Panc1 (cell line): ENCODE data around the gene CBX8. TPM values are rescaled to one million over a fixed set of nuclear protein-coding genes. Genes with fewer than 3 reads are reported as not detected.

Experiments used
- ATAC-seq: fragments of 200-7000 bp; cut with Tn5 transposase; 2 replicates; pipeline ENCODE4 v1.9.1; 2020; ENCODE audit warnings: mild to moderate bottlenecking, moderate library complexity
- BruUV-seq: library from RNA; stranded (reverse); fragments of 400-500 nt; replicated peaks from 2 replicates; lab custom pipeline; 2021; lab: Mats Ljungman, UMichigan
- CTCF ChIA-PET: fragments of 300-600 bp; sonication (Branson Sonifier 250); formaldehyde crosslinking; loops from one replicate; lab custom pipeline; 2022; ENCODE audit warnings: antibody characterized with exemption; lab: Charles Lee
- POLR2A ChIA-PET: fragments of 300-600 bp; sonication (Branson Sonifier 250); formaldehyde crosslinking; loops from one replicate; lab custom pipeline; 2022; ENCODE audit warnings: antibody characterized with exemption; lab: Charles Lee
- DNase-seq: peaks from one replicate; pipeline ENCODE4 v3.0.0-alpha.2; 2010; ENCODE audit warnings: low read depth, low spot score
- H3K27ac ChIP-seq: 2 replicates; pipeline ENCODE4 v1.5.1; 2011; ENCODE audit warnings: mild to moderate bottlenecking, low read length, inconsistent platforms
- H3K27me3 ChIP-seq: fragments of 200-500 bp; sonication (Bioruptor generic); 2 replicates; pipeline ENCODE4 v1.6.0; 2014; ENCODE audit warnings: low read length, inconsistent platforms; ENCODE audit not compliant: control insufficient read depth, insufficient read depth
- H3K36me3 ChIP-seq: fragments of 200-500 bp; sonication (Bioruptor generic); 2 replicates; pipeline ENCODE4 v1.5.1; 2014; ENCODE audit warnings: inconsistent platforms, mild to moderate bottlenecking, low read length, moderate library complexity; ENCODE audit not compliant: control insufficient read depth, insufficient read depth
- H3K4me1 ChIP-seq: 2 replicates; pipeline ENCODE4 v1.5.1; 2011; ENCODE audit warnings: inconsistent platforms, mild to moderate bottlenecking, low read length, moderate library complexity; ENCODE audit not compliant: control insufficient read depth, insufficient read depth
- H3K4me3 ChIP-seq, 2 experiments: 2 replicates each; pipeline ENCODE4 v1.5.1; 2011 to 2012; ENCODE audit warnings: low read depth in 2 of 2, low read length in 2 of 2, mild to moderate bottlenecking in 2 of 2, inconsistent platforms in 1 of 2, moderate library complexity in 1 of 2
- H3K9me3 ChIP-seq: fragments of 200-500 bp; sonication (Bioruptor generic); 2 replicates; pipeline ENCODE4 v1.5.1; 2014; ENCODE audit warnings: low read depth, mild to moderate bottlenecking, inconsistent platforms, low read length, moderate library complexity; ENCODE audit not compliant: control insufficient read depth, insufficient read depth
- CTCF ChIP-seq: fragments of 450-650 bp; IDR thresholded peaks from 2 replicates; pipeline ENCODE4 v1.5.1; 2017; ENCODE audit warnings: mild to moderate bottlenecking
- POLR2AphosphoS5 ChIP-seq: IDR thresholded peaks from 2 replicates; pipeline ENCODE4 v1.6.1; 2012; ENCODE audit warnings: mild to moderate bottlenecking, low read depth, low read length, moderate library complexity
- REST ChIP-seq, 2 experiments: IDR thresholded peaks; 2 replicates each; pipeline ENCODE4 v1.6.1; 2011 to 2012; ENCODE audit warnings: low read depth in 2 of 2, control low read depth in 1 of 2, low read length in 1 of 2, mild to moderate bottlenecking in 1 of 2, moderate library complexity in 1 of 2; ENCODE audit not compliant: insufficient read depth in 1 of 2
- SIN3A ChIP-seq: IDR thresholded peaks from 2 replicates; pipeline ENCODE4 v1.6.1; 2012; ENCODE audit warnings: low read depth, mild to moderate bottlenecking, low read length, moderate library complexity, borderline replicate concordance; ENCODE audit not compliant: insufficient read depth
- TCF7L2 ChIP-seq: IDR thresholded peaks from 2 replicates; pipeline ENCODE4 v1.6.1; 2011; ENCODE audit warnings: mild to moderate bottlenecking, low read depth, low read length, inconsistent platforms
- in situ Hi-C: cut with HindIII; loops from 2 replicates; pipeline ENCODE4 v1.10.0; 2016; ENCODE audit warnings: low sequenced_read_pairs, low pct_unique_long_range_greater_than_20kb
- intact Hi-C: fragments of 100-400 bp; cut with micrococcal nuclease; formaldehyde crosslinking; loops from one replicate; pipeline ENCODE4 v1.10.0; 2022; ENCODE audit not compliant: unreplicated experiment
- total RNA-seq: library from RNA; stranded (reverse); gene quantifications from one replicate; pipeline ENCODE4 v1.2.1, GENCODE V29; 2021; ENCODE audit not compliant: unreplicated experiment

The CBX8 gene
- total RNA-seq, 1 experiment from 2014 or later, result 15.3 TPM

- TF ChIP-seq POLR2AphosphoS5, result no peak
Measured at GRCh38 chr17:79836972-79837887, 40.4 kb upstream of the CBX8 start (continued).

GRCh38 chr17:79836510-79836971 lies 39.7 kb upstream of the CBX8 start:
- in situ Hi-C loops, result no loop called here
- Histone ChIP-seq H3K4me1 (peaks cover 42% of the 10 kb centered on the region), H3K9me3 (no peaks in the 10 kb centered on the region), H3K27ac (peak overlapping the region; percentile 75), H3K36me3 (peaks cover 9% of the 10 kb centered on the region), H3K27me3 (no peaks in the 10 kb centered on the region), H3K4me3 (peak overlapping the region; percentile 65 to 97)
- BruUV-seq, result no TSS peak
- CTCF ChIA-PET, result interaction anchor here (0.9 to 1.8 kb wide), 2 partner anchors 26 to 28 kb away, joined by 9 to 12 read pairs; no protein-coding TSS in a partner anchor
- POLR2A ChIA-PET, result interaction anchor here (1.3 kb wide), 1 partner anchor 18 kb away, joined by 3 read pairs; no protein-coding TSS in a partner anchor
- intact Hi-C loops, result loop anchor here (5.0 to 10.0 kb wide), 2 partner anchors 92 to 151 kb away; no protein-coding TSS in a partner anchor
- TF ChIP-seq REST (IDR thresholded peaks at IDR 0.05; ENCODE audit: insufficient read depth in 1 of 2, low read depth in 2 of 2, low read length in 1 of 2) (no peak), CTCF (no peak)
- ATAC-seq (no peak), DNase-seq (no peak)

DNA sequence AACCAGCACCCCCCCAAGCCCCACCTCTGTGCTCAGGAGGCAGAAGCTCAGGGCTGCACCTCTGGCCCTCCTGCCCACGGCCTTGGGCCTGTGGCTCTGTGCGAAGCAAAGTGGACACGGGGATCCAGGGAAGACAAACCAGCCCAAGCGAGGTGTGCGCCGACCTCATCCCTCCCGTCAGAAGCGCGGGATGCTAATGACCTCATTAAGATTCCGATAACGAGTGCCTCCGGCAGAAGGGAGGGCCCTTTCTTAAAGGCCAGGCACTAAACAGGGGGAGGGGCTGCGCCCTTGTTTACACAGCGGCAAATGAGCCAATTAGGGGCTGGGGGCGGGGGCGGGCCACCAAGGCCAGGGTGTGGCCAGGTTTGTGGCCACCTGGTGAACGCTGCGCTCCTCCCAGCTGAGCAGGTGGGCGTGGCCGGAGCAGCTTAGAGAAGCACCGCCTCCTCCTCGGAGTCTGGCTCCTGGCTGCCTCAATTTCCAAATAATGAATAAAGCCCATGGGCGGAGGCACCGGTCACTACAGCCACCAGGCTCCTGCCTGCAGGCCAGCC lies 39.2 kb upstream of the CBX8 start:
- no TSS peak for BruUV-seq
- ChIA-PET POLR2A (interaction anchor here (1.3 kb wide), 2 partner anchors 18 to 28 kb away, joined by 3 to 8 read pairs; no protein-coding TSS in a partner anchor), CTCF (interaction anchor here (0.6 to 1.8 kb wide), 6 partner anchors 8 to 135 kb away, joined by 3 to 12 read pairs (median 4); no protein-coding TSS in a partner anchor)
- in situ Hi-C loops (no loop called here), intact Hi-C loops (loop anchor here (1.0 to 10.0 kb wide), 3 partner anchors 26 to 151 kb away; no protein-coding TSS in a partner anchor)
- no peaks in the 10 kb centered on the region for H3K27me3 ChIP-seq
- TF ChIP-seq SIN3A (no peak), TCF7L2 (no peak), POLR2AphosphoS5 (no peak; the same call in 1 of the 2 replicates), REST (IDR thresholded peaks at IDR 0.05; ENCODE audit: insufficient read depth in 1 of 2, low read depth in 2 of 2, low read length in 1 of 2) (no peak), CTCF (no peak)
- H3K36me3 ChIP-seq, result peaks cover 9% of the 10 kb centered on the region
- no peak for DNase-seq
- peak overlapping the region; percentile 75 for H3K27ac ChIP-seq
- peak overlapping the region; percentile 65 to 97 for H3K4me3 ChIP-seq
- no peaks in the 10 kb centered on the region for H3K9me3 ChIP-seq
- peaks cover 45% of the 10 kb centered on the region for H3K4me1 ChIP-seq
- ATAC-seq, result no peak
